Smooth muscle cell (in vitro differentiated cells): ENCODE measurements around the gene HDAC8. TPM values are rescaled to one million over a fixed set of nuclear protein-coding genes. Genes with fewer than 3 reads are reported as not detected.
"Not testable (repeated sequence)": the region's sequence is repeated elsewhere in the genome, so short reads cannot be mapped to it uniquely, and the experiment has no call there.

Experiments used
- DNase-seq: peaks from one replicate; lab custom pipeline; 2025; ENCODE audit not compliant: unreplicated experiment; lab: John Stamatoyannopoulos, UW
- H2AFZ ChIP-seq: fragments of 200-600 bp; sonication (generic); 2 replicates; pipeline ENCODE4 v1.6.0; 2016; ENCODE audit warnings: antibody characterized with exemption, low read depth, mild to moderate bottlenecking
- H3F3A ChIP-seq: fragments of 200-600 bp; sonication (generic); 2 replicates; pipeline ENCODE4 v1.6.0; 2017; ENCODE audit warnings: antibody characterized with exemption, low read depth
- H3K27ac ChIP-seq: fragments of 200-600 bp; sonication (generic); 2 replicates; pipeline ENCODE4 v1.5.1; 2016; ENCODE audit warnings: low read depth, mild to moderate bottlenecking
- H3K27me3 ChIP-seq: fragments of 200-600 bp; sonication (generic); 2 replicates; pipeline ENCODE4 v1.6.1; 2016; ENCODE audit warnings: low read depth, mild to moderate bottlenecking
- H3K36me3 ChIP-seq: fragments of 200-600 bp; sonication (generic); 2 replicates; pipeline ENCODE4 v1.5.1; 2016; ENCODE audit warnings: low read depth
- H3K4me1 ChIP-seq: fragments of 200-600 bp; sonication (generic); 2 replicates; pipeline ENCODE4 v1.5.1; 2016; ENCODE audit warnings: low read depth
- H3K4me2 ChIP-seq: fragments of 200-600 bp; sonication (generic); 2 replicates; pipeline ENCODE4 v1.6.0; 2016; ENCODE audit warnings: mild to moderate bottlenecking
- H3K4me3 ChIP-seq: fragments of 200-600 bp; sonication (generic); 2 replicates; pipeline ENCODE4 v1.5.1; 2016; ENCODE audit warnings: mild to moderate bottlenecking
- H3K79me2 ChIP-seq: fragments of 200-600 bp; sonication (generic); 2 replicates; pipeline ENCODE4 v1.6.0; 2016; ENCODE audit warnings: low read depth, mild to moderate bottlenecking
- H3K9ac ChIP-seq: fragments of 200-600 bp; sonication (generic); 2 replicates; pipeline ENCODE4 v1.6.0; 2016; ENCODE audit warnings: low read depth
- H3K9me3 ChIP-seq: fragments of 200-600 bp; sonication (generic); replicated peaks from 2 replicates; pipeline ENCODE4 v1.5.1; 2016; ENCODE audit warnings: low read depth
- H4K20me1 ChIP-seq: fragments of 200-600 bp; sonication (generic); 2 replicates; pipeline ENCODE4 v1.6.0; 2016; ENCODE audit warnings: low read depth
- WGBS: methylation state at CpG from one replicate; pipeline ENCODE4 v1.1.7; 2016; ENCODE audit warnings: low lambda C conversion rate; 5-methylcytosine and 5-hydroxymethylcytosine counted together
- polyA plus RNA-seq: library from polyadenylated mRNA; unstranded; fragments of >200 nt; fragmentation: Nextera tagmentation; extraction: Ambion mirVana; gene quantifications from 2 replicates; pipeline ENCODE4 v1.2.1, GENCODE V29; 2016
- total RNA-seq: library from RNA; depleted of rRNA; stranded (reverse); fragments of >200 nt; gene quantifications from 2 replicates; pipeline ENCODE4 v1.2.3, GENCODE V29; 2014
- TF ChIP-seq, protein P1 (sequence below): fragments of 200-600 bp; sonication (generic); IDR thresholded peaks from 2 replicates; pipeline ENCODE4 v1.5.1; 2017; ENCODE audit warnings: borderline replicate concordance, mild to moderate bottlenecking, antibody characterized with exemption; ENCODE audit not compliant: insufficient read depth, poor library complexity, severe bottlenecking

The HDAC8 gene
- total and polyA plus RNA-seq, 2 experiments from 2014 or later: 23.1 to 40.7 TPM

DNA sequence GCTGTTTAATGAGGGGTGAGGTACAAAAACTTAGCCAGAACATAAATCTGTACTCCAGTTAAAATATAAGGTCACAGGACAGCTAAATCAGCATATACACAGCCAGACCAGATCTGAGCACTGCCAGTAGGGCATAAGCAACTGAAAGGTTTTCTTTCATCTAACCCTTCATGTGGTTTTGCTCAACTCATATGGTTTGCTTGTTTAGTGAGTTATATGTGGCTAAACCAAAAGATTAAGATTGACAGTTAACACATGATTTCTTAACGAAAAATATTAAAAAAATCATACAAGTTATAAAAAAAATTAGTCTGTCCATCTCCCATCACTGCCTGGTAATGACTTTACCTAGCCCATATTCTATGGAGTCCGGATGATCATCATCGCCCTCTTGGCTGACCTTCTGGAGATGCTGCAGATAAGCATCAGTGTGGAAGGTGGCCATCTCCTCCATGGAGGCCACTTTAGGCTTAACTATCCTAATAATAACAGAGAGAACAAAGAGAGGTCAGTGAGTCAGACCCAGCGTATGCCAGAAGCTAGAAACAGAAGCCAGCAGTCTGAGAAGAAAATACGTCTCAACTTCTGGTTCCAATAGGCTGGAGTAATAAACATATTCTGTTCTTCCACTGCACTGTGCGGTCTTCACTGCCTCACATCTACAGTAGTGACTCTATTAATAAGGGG, 4.1 kb downstream of the HDAC8 start:
- Histone ChIP-seq H3K4me1 (no peaks in the 10 kb centered on the region), H3K27me3 (no peaks in the 10 kb centered on the region), H4K20me1 (no peaks in the 10 kb centered on the region), H3K79me2 (peaks cover 4% of the 10 kb centered on the region), H3K36me3 (peaks cover 4% of the 10 kb centered on the region), H3K9ac (no peak overlapping the region), H3F3A (no peaks in the 10 kb centered on the region), H3K27ac (no peak overlapping the region), H2AFZ (no peak overlapping the region), H3K4me3 (no peak overlapping the region), H3K4me2 (no peak overlapping the region), H3K9me3 (no peaks in the 10 kb centered on the region)
- TF ChIP-seq, protein P1, sequence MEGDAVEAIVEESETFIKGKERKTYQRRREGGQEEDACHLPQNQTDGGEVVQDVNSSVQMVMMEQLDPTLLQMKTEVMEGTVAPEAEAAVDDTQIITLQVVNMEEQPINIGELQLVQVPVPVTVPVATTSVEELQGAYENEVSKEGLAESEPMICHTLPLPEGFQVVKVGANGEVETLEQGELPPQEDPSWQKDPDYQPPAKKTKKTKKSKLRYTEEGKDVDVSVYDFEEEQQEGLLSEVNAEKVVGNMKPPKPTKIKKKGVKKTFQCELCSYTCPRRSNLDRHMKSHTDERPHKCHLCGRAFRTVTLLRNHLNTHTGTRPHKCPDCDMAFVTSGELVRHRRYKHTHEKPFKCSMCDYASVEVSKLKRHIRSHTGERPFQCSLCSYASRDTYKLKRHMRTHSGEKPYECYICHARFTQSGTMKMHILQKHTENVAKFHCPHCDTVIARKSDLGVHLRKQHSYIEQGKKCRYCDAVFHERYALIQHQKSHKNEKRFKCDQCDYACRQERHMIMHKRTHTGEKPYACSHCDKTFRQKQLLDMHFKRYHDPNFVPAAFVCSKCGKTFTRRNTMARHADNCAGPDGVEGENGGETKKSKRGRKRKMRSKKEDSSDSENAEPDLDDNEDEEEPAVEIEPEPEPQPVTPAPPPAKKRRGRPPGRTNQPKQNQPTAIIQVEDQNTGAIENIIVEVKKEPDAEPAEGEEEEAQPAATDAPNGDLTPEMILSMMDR: no peak
- WGBS: 80% methylated on average over 6 of the region's 6 CpGs
- no peak for DNase-seq

DNA sequence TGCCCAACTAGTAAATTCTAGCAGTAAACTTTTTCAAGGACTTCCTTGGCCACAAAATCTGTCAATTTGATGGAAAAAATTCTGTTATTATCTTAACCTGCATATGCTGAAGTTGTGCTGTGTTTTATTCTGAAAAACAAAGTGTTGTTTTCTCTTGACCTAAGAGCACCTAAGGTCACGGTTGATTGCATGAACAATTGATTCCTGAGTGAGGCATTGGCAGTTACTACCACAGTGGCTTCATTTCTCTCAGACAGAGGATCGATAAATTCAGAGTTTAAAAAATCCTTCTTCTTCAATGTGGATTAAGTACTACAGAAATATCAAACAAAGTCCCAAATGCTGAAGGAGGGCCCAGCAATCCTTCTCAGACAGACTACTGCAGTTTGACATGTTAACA, 6.2 kb downstream of the HDAC8 start:
- Histone ChIP-seq H3K4me3 (no peak overlapping the region), H4K20me1 (no peaks in the 10 kb centered on the region), H3K4me1 (no peaks in the 10 kb centered on the region), H3K79me2 (no peaks in the 10 kb centered on the region), H3K9ac (no peak overlapping the region), H3K36me3 (peaks cover 4% of the 10 kb centered on the region), H3K27ac (no peak overlapping the region), H3F3A (no peaks in the 10 kb centered on the region), H3K4me2 (no peak overlapping the region), H2AFZ (no peak overlapping the region), H3K9me3 (no peaks in the 10 kb centered on the region), H3K27me3 (no peaks in the 10 kb centered on the region)
- WGBS: 69% methylated on average over 2 of the region's 2 CpGs
- no peak for DNase-seq
- TF ChIP-seq, protein P1: no peak

DNA sequence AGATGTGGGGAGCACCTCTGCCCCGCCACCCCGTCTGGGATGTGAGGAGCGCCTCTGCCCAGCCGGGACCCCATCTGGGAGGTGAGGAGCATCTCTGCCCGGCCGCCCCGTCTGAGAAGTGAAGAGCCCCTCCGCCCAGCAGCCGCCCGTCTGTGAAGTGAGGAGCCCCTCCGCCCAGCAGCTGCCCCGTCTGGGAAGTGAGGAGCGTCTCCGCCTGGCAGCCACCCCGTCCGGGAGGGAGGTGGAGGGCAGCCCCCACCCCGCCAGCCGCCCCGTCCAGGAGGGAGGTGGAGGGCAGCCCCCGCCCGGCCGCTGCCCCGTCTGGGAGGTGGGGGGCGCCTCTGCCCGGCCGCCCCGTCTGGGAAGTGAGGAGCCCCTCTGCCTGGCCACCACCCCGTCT, 13.0 kb downstream of the HDAC8 start:
- not testable (repeated sequence) for H3F3A ChIP-seq, H4K20me1 ChIP-seq, H3K27ac ChIP-seq, H3K4me3 ChIP-seq, H3K9me3 ChIP-seq, H3K4me2 ChIP-seq, H3K79me2 ChIP-seq, H3K36me3 ChIP-seq, H3K4me1 ChIP-seq, DNase-seq, H3K27me3 ChIP-seq, H3K9ac ChIP-seq, H2AFZ ChIP-seq
- WGBS: 97% methylated on average over 18 of the region's 28 CpGs

DNA sequence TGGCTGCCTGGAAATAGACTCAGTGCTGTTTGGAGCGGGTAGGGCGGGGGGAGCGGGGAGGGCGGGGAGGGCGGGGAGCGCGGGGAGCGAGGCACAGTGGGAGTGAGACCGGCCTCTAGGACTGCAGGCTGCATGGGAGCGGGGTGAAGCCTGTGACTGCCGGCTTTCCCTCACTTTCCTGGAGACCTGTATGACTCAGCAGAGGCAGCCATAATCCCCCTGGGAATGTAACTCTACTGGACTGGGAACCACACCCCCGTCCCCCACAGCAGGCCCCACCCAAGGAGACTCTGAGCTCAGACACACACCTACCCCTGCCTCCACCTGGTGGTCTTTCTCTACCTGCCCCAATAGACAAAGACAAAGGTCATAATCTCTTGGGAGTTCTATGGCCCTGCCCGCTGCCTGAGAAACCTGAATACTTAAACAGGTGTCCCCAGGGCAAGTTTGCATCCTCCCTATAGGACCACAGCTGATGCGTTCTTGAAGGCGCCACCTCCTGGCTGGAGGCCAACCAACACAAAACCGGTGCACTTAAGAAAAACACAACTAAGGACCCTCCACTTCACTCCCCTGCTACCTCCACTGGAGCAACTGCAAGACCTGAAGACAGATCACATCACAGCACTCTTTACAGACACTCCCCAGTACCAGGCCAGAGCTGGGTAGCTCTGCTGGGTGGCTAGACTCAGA, 18.0 kb downstream of the HDAC8 start:
- 34% methylated on average over 15 of the region's 16 CpGs for WGBS
- TF ChIP-seq, protein P1: no peak
- peaks cover 3% of the 10 kb centered on the region for H3K9me3 ChIP-seq

DNA sequence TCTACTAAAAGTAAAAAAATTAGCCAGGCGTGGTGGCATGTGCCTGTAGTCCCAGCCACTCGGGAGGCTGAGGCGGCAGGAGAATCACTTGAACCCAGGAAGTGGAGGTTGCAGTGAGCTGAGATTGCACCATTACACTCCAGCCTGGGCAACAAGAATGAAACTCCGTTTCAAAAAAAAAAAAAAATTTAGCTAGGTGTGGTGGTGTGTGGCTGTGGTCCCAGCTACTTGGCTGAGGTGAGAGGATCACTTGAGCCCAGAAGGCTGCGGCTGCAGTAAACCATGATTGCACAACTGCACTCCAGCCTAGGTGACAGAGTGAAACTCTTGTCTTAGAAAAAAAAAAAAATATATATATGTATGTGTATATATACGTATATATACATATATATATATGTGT, 20.2 kb downstream of the HDAC8 start:
- H3K4me2 ChIP-seq: not testable (repeated sequence)
- WGBS: 88% methylated on average over 6 of the region's 6 CpGs

More for the DNA sequence above, 18.0 kb downstream of the HDAC8 start:
- H3K79me2 ChIP-seq: no peaks in the 10 kb centered on the region
- H3K27me3 ChIP-seq: no peaks in the 10 kb centered on the region
- H3K4me3 ChIP-seq: peak overlapping the region; percentile 10
- H3K36me3 ChIP-seq: no peaks in the 10 kb centered on the region
- peaks cover 9% of the 10 kb centered on the region for H4K20me1 ChIP-seq
- H3K4me2 ChIP-seq: no peak overlapping the region
- H3K9ac ChIP-seq: no peak overlapping the region
- no peak overlapping the region for H3K27ac ChIP-seq
- no peaks in the 10 kb centered on the region for H3F3A ChIP-seq
- DNase-seq: no peak
- H2AFZ ChIP-seq: no peak overlapping the region
- no peaks in the 10 kb centered on the region for H3K4me1 ChIP-seq

More for the DNA sequence above, 20.2 kb downstream of the HDAC8 start:
- not testable (repeated sequence) for H3K9ac ChIP-seq, H2AFZ ChIP-seq, H3K9me3 ChIP-seq, DNase-seq, H4K20me1 ChIP-seq, H3K79me2 ChIP-seq, H3F3A ChIP-seq, H3K27me3 ChIP-seq, H3K4me3 ChIP-seq, H3K36me3 ChIP-seq, H3K27ac ChIP-seq, H3K4me1 ChIP-seq
